Activated CD8-positive, alpha-beta memory T cell treated with anti-CD3 and anti-CD28 coated beads for 1 hour (primary cell): Measurements from ENCODE around the gene AMDHD2.
"Not testable (repeated sequence)": the region's sequence is repeated elsewhere in the genome, so short reads cannot be mapped to it uniquely, and the experiment has no call there.

Experiments
- DNase-seq, 2 donors: peaks; one replicate each; pipeline ENCODE4 v3.0.0-alpha.2; 2020; ENCODE audit warnings: low read depth in 1 of 2; ENCODE audit errors: extremely low read depth in 1 of 2

The AMDHD2 gene

GRCh38 chr16:2567506-2567905 is 47.3 kb downstream of the AMDHD2 start:
- not testable (repeated sequence) for DNase-seq

GRCh38 chr16:2568573-2568972 is 48.4 kb downstream of the AMDHD2 start:
- DNase-seq: not testable (repeated sequence)

DNA sequence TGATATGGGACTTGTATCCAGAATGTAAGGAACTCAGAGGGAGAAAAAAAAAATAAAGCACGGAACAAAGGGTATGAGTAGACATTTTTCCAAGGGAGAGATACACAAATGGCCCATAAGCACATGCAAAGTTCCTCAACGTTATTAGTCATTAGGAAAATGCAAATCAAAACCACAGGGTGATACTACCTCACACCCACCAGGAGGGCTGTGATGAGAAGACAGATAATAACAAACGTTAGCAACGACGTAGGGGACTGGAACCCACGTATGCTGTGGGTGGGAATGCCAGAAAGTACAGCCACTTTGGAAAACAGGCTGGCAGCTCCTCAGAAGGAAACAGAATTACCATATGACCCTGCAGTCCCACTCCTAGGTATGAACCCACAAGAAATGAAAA is 52.5 kb downstream of the AMDHD2 start:
- DNase-seq: not testable (repeated sequence)

- DNase-seq: not testable (repeated sequence)
These were observed 55.7 kb downstream of the AMDHD2 start for GRCh38 chr16:2575839-2576238.

DNA sequence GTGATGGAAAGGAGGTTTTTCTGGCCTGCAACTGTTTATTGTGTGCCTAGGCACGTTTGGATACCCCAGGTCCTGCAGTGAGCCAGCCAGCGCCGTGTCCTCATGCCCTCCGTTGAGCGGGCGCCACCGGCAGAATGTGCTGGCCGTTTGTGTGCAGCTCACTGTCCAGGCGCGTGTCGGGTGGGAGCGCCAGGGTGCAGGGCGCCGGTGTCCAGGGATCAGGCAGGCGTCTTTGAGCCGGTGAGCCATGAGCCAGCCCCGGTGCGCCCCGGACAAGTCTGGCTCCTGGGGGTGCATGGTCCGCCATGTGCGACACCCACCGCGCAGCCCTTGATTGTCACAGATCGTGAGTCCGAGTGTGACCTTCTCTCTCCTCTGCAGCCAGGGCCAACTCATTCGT is 56.9 kb downstream of the AMDHD2 start:
- DNase-seq: not testable (repeated sequence)

- not testable (repeated sequence) for DNase-seq
These were observed 58.7 kb downstream of the AMDHD2 start for GRCh38 chr16:2578905-2579304.

GRCh38 chr16:2580143-2580542 is 60.0 kb downstream of the AMDHD2 start:
- DNase-seq: not testable (repeated sequence)

- DNase-seq: not testable (repeated sequence)
These were observed 60.6 kb downstream of the AMDHD2 start for GRCh38 chr16:2580818-2581217.
